ENCODE results near the gene BDKRB1. TPM values are rescaled to one million over a fixed set of nuclear protein-coding genes. Genes with fewer than 3 reads are reported as not detected.

BDKRB1 gene
- total RNA-seq, 2 experiments from 2014 or later: not detected

DNA sequence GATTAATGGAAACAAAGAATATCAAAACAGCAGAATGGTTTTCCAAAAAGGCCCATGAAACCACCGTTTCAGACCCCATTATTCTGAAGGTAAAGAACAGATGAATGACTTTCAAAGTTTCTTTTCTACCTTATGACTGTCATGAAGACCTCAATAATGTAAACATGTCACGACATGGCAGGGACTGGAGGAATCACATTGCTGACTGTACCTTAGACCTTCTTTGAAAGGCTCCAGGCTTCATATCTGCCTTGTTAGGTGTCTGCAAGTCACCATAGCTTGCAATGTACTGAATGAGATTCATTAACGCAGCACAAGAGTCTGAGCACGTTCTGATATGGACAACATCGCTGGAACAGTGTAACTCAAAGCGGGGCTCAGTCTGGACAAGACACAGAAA is 54.9 kb downstream of the BDKRB1 start:
- Mint-ChIP-seq H3K36me3 (ENCODE audit: low read depth) (peaks cover 26% of the 10 kb centered on the region), H3K4me3 (no peak overlapping the region), H3K27ac (no peak overlapping the region), H3K9me3 (no peaks in the 10 kb centered on the region), H3K27me3 (no peaks in the 10 kb centered on the region), H3K4me1 (no peaks in the 10 kb centered on the region)
- ChIA-PET CTCF (no interaction called here), POLR2A (no interaction called here)
- DNase-seq: no peak

Other genes starting within 250 kb of the BDKRB1 start
- 1 to 10 TPM; 1.2 to 1.5 TPM for gene C14orf132, start 216.8 kb upstream of the BDKRB1 start, total RNA-seq
- not detected for gene BDKRB2, start 51.4 kb upstream of the BDKRB1 start, total RNA-seq
- gene ATG2B, start 107.1 kb downstream of the BDKRB1 start, total RNA-seq: 10 to 100 TPM; 17.2 to 18.9 TPM
- 10 to 100 TPM; 17.3 to 23.9 TPM for gene GSKIP, start 107.3 kb downstream of the BDKRB1 start, total RNA-seq
- gene AK7, start 135.9 kb downstream of the BDKRB1 start, total RNA-seq: under 1 TPM; 0.56 to 0.74 TPM
- 100 to 1,000 TPM; 161 to 197 TPM for gene PAPOLA, start 246.2 kb downstream of the BDKRB1 start, total RNA-seq